Fibroblast of lung (primary cell): Measurements from ENCODE around the gene MON1B.

Experiments
- CTCF ChIP-seq, 2 donors: IDR thresholded peaks in 1 of 2; conservative IDR thresholded peaks in 1 of 2; 1 replicate in 1 of 2; 2 replicates in 1 of 2; pipeline ENCODE4 v1.5.1; 2011 to 2012; ENCODE audit warnings: low read length in 2 of 2, control low read depth in 1 of 2, inconsistent platforms in 1 of 2, low read depth in 1 of 2, mild to moderate bottlenecking in 1 of 2
- EZH2 ChIP-seq: IDR thresholded peaks from 2 replicates; pipeline ENCODE4 v1.5.1; 2012; ENCODE audit warnings: low read length, control low read depth, mild to moderate bottlenecking; ENCODE audit errors: missing control alignments

- no peak for TF ChIP-seq CTCF (conservative IDR thresholded peaks at IDR 0.05 in 1 of 2, IDR thresholded peaks at IDR 0.05 in 1 of 2; ENCODE audit: low read depth in 1 of 2, low read length in 2 of 2)
- no peak for TF ChIP-seq EZH2
These were observed 22.6 kb downstream of the MON1B start for GRCh38 chr16:77213542-77214106.
